SH-SY5Y (cell line): ENCODE measurements around the gene RNF157.

Experiments used
- GATA2 ChIP-seq: IDR thresholded peaks from 2 replicates; pipeline ENCODE4 v1.6.1; 2011; ENCODE audit warnings: mild to moderate bottlenecking, low read depth, low read length
- GATA3 ChIP-seq: IDR thresholded peaks from 2 replicates; pipeline ENCODE4 v1.6.1; 2011; ENCODE audit warnings: low read depth, mild to moderate bottlenecking, low read length, moderate library complexity

DNA sequence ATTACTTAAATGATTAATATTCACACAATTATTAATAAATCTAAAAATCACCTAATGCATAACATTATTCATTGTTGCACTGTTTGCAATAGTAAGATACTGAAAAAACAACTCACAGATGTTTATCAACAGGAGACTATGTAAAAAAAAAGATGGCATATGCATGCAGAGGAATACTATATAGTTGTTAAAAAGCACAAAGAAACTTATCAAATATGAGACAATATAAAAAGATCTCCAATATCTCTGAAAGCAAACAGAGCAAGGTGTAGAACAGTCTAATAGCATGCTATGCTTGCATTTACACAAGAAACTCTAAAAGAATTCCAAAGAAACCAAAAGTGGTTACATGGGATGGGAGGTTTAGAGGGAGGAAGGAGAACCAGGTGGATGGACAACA, 3.7 kb downstream of the RNF157 start:
- TF ChIP-seq GATA3 = no peak
- no peak for TF ChIP-seq GATA2
